ENCODE data around the gene POLQ.
"Not testable (repeated sequence)": the region's sequence is repeated elsewhere in the genome, so short reads cannot be mapped to it uniquely, and the experiment has no call there.

The POLQ gene

DNA sequence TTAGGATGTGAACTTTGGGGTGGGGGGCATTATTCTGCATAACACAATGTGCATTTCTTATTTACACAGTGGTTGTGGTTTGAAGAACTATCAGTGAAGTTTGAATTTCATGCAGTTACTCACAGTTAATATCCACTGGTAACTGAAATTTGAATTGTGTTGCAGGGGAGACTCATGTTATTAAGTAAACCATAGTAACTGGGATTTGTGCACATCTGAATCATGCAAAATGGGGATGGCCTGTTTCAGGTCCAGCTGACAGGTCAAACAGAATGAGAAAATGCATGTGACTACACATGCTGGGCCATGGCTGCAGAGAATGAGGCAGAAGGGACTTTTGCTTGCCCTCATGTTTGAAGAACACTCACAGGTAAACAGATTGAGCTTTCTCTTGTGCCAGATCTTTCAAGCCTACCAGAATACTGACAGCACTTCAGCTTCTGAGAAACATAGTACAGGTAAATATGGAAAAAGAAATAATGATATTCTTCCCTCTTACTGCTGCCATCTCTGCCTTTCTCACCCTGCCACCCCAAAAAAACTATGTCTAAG, 115.0 kb downstream of the POLQ start:
- DNase-seq (ENCODE audit: low read depth in 1 of 2, low spot score in 1 of 2): no peak

DNA sequence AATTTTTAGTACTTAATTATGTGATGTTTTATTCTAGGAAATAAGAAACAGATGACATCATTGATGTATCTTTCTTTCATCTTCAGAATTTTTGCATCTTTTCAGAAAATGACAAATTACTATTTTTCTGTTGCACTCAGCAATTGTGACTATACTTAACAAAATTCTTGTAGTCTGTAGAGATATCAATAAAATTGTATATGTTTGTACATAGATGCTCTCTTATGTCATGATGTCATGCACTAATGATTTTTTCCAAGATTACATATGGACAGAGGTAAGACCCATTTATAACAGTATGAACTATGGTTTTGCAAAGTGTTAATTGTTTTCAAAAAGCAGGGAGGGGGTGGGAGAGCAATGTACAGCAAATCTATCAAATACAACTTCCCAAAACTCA, 121.2 kb downstream of the POLQ start:
- no peak for DNase-seq (ENCODE audit: low read depth in 1 of 2, low spot score in 1 of 2)

- no peak for DNase-seq (ENCODE audit: low read depth in 1 of 2, low spot score in 1 of 2)
Measured at GRCh38 chr3:121418182-121418581, 127.6 kb downstream of the POLQ start.

DNA sequence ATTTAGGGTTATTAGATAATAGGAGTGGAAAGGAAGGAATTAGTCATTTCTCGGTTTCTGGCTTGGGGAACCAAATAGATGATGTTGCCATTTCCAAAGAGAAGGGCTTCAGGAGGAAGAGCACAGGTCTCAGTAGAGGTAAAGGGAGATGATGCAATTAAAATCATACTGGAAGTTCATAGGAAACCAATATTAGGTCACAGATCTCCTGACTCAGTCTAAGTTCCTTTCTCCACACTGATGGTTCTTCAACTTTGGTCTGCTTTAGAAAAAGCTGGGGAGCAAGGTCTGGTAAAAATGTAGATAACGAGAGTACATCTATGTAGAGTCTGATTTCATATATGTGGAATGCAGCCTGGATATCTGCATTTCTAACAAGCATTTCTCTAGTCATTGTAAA, 130.9 kb downstream of the POLQ start:
- DNase-seq (ENCODE audit: low read depth in 1 of 2, low spot score in 1 of 2): no peak

- DNase-seq (ENCODE audit: low read depth in 1 of 2, low spot score in 1 of 2): no peak
Measured at GRCh38 chr3:121411523-121411922, 134.3 kb downstream of the POLQ start.

- no peak for DNase-seq (ENCODE audit: low read depth in 1 of 2, low spot score in 1 of 2)
Measured at GRCh38 chr3:121405631-121406030, 140.2 kb downstream of the POLQ start.

- DNase-seq (ENCODE audit: low read depth in 1 of 2, low spot score in 1 of 2): no peak
Measured at GRCh38 chr3:121399820-121400219, 146.0 kb downstream of the POLQ start.

GRCh38 chr3:121398051-121398450, 147.7 kb downstream of the POLQ start:
- DNase-seq (ENCODE audit: low read depth in 1 of 2, low spot score in 1 of 2): not testable (repeated sequence)

- not testable (repeated sequence) for DNase-seq (ENCODE audit: low read depth in 1 of 2, low spot score in 1 of 2)
Measured at GRCh38 chr3:121395967-121396366, 149.8 kb downstream of the POLQ start.

- not testable (repeated sequence) for DNase-seq (ENCODE audit: low read depth in 1 of 2, low spot score in 1 of 2)
Measured at GRCh38 chr3:121388308-121388707, 157.5 kb downstream of the POLQ start.

Data from stimulated activated CD4-positive, alpha-beta T cell treated with anti-CD3 and anti-CD28 coated beads, Interleukin-15, amount 100 ng/mL, for 1 hour (primary cell).